Measurements from ENCODE around the gene SH3D21.

The SH3D21 gene

GRCh38 chr1:36330940-36331339 lies 24.8 kb downstream of the SH3D21 start:
- no peak for DNase-seq (ENCODE audit: low read depth)

GRCh38 chr1:36337830-36338229 lies 31.7 kb downstream of the SH3D21 start:
- no peak for DNase-seq (ENCODE audit: low read depth)

- DNase-seq (ENCODE audit: low read depth), result no peak
Observed at GRCh38 chr1:36339215-36339614, 33.0 kb downstream of the SH3D21 start.

- DNase-seq (ENCODE audit: low read depth), result no peak
Observed at GRCh38 chr1:36339615-36340014, 33.4 kb downstream of the SH3D21 start.

GRCh38 chr1:36341626-36342320 lies 35.6 kb downstream of the SH3D21 start:
- no peak for DNase-seq (ENCODE audit: low read depth)

- DNase-seq (ENCODE audit: low read depth), result peak; percentile 43
Observed at GRCh38 chr1:36342426-36343185, 36.4 kb downstream of the SH3D21 start.

- DNase-seq (ENCODE audit: low read depth), result no peak
Observed at GRCh38 chr1:36343651-36344394, 37.7 kb downstream of the SH3D21 start.

GRCh38 chr1:36344395-36344680 lies 38.2 kb downstream of the SH3D21 start:
- no peak for DNase-seq (ENCODE audit: low read depth)

GRCh38 chr1:36345353-36345752 lies 39.2 kb downstream of the SH3D21 start:
- no peak for DNase-seq (ENCODE audit: low read depth)

- DNase-seq (ENCODE audit: low read depth), result no peak
Observed at GRCh38 chr1:36346741-36347370, 40.7 kb downstream of the SH3D21 start.

- DNase-seq (ENCODE audit: low read depth), result peak; percentile 52
Observed at GRCh38 chr1:36349241-36349671, 43.1 kb downstream of the SH3D21 start.

GRCh38 chr1:36349839-36350238 lies 43.7 kb downstream of the SH3D21 start:
- no peak for DNase-seq (ENCODE audit: low read depth)

- peak; percentile 81 for DNase-seq (ENCODE audit: low read depth)
Observed at GRCh38 chr1:36350659-36351226, 44.6 kb downstream of the SH3D21 start.

- DNase-seq (ENCODE audit: low read depth), result peak; percentile 84
Observed at GRCh38 chr1:36351227-36351977, 45.2 kb downstream of the SH3D21 start.

GRCh38 chr1:36352125-36352909 lies 46.1 kb downstream of the SH3D21 start:
- peak; percentile 28 for DNase-seq (ENCODE audit: low read depth)

GRCh38 chr1:36352910-36353878 lies 47.0 kb downstream of the SH3D21 start:
- peak; percentile 79 for DNase-seq (ENCODE audit: low read depth)

- no peak for DNase-seq (ENCODE audit: low read depth)
Observed at GRCh38 chr1:36354486-36354885, 48.3 kb downstream of the SH3D21 start.

- no peak for DNase-seq (ENCODE audit: low read depth)
Observed at GRCh38 chr1:36355811-36356210, 49.6 kb downstream of the SH3D21 start.

- DNase-seq (ENCODE audit: low read depth), result no peak
Observed at GRCh38 chr1:36358514-36359084, 52.4 kb downstream of the SH3D21 start.
